Measurements from ENCODE around the gene BEND7. TPM values are rescaled to one million over a fixed set of nuclear protein-coding genes. Genes with fewer than 3 reads are reported as not detected.

Gene BEND7
- polyA plus RNA-seq, 1 of the 3 experiments (the other 2 are of a cell fraction) = 9.2 TPM

- Histone ChIP-seq H3K4me1 (ENCODE audit: control insufficient read depth in 1 of 2, insufficient read depth in 2 of 2, low read depth in 1 of 2, low read length in 1 of 2) (no peaks in the 10 kb centered on the region; a peak in 1 of 4 replicates), H3K4me2 (no peak overlapping the region), H2AFZ (ENCODE audit: low read depth) (no peak overlapping the region), H3K4me3 (ENCODE audit: low read depth in 2 of 2, low read length in 1 of 2) (no peak overlapping the region), H3F3A (replicated peaks; ENCODE audit: insufficient read depth) (no peaks in the 10 kb centered on the region), H3K79me2 (ENCODE audit: insufficient read depth) (no peaks in the 10 kb centered on the region), H3K36me3 (replicated peaks in 1 of 2; ENCODE audit: control insufficient read depth in 1 of 2, insufficient read depth in 2 of 2, low read length in 1 of 2) (peaks cover 0 to 11% of the 10 kb centered on the region in 2 experiments), H3K9me2 (no peaks in the 10 kb centered on the region), H3K27me3 (ENCODE audit: insufficient read depth) (no peaks in the 10 kb centered on the region), H3K9me3 (no peaks in the 10 kb centered on the region), H3K9ac (no peak overlapping the region), H4K20me1 (ENCODE audit: insufficient read depth) (no peaks in the 10 kb centered on the region), H3K27ac (ENCODE audit: low read depth in 2 of 2, low read length in 1 of 2) (no peak overlapping the region)
- WGBS (ENCODE audit: low lambda C conversion rate) = 85% methylated on average over 3 of the region's 3 CpGs
- POLR2A ChIA-PET = no interaction called here
- CTCF ChIA-PET = interaction anchor here (0.9 kb wide), 1 partner anchor 43 kb away, joined by 3 read pairs; no protein-coding TSS in a partner anchor
- DNase-seq = no peak
- TF ChIP-seq ELF1 (IDR thresholded peaks at IDR 0.05) = no peak
- TF ChIP-seq EP300 (IDR thresholded peaks at IDR 0.05; ENCODE audit: borderline replicate concordance in 1 of 2, low read depth in 1 of 2, low read length in 1 of 2) = no peak
- no peak for TF ChIP-seq IRF3 (IDR thresholded peaks at IDR 0.05; ENCODE audit: low read depth, low read length)
- no peak for TF ChIP-seq CTCF (IDR thresholded peaks at IDR 0.05)
- no peak for TF ChIP-seq RXRA (IDR thresholded peaks at IDR 0.05; ENCODE audit: borderline replicate concordance, low read depth)
- TF ChIP-seq YY1 (IDR thresholded peaks at IDR 0.05; ENCODE audit: low read depth) = no peak
- no peak for TF ChIP-seq TCF12 (IDR thresholded peaks at IDR 0.05)
- TF ChIP-seq NFIC (IDR thresholded peaks at IDR 0.05; ENCODE audit: borderline replicate concordance) = no peak
- no peak for TF ChIP-seq SIN3A (IDR thresholded peaks at IDR 0.05; ENCODE audit: borderline replicate concordance, low read depth, low read length)
- no peak for TF ChIP-seq USF1 (IDR thresholded peaks at IDR 0.05; ENCODE audit: borderline replicate concordance, low read depth)
Measured at GRCh38 chr10:13483073-13483472, 45.7 kb downstream of the BEND7 start.

- H3K27ac ChIP-seq (ENCODE audit: low read depth in 2 of 2, low read length in 1 of 2) = no peak overlapping the region
- DNase-seq = no peak
- H3K4me2 ChIP-seq = no peak overlapping the region
- H3K36me3 ChIP-seq (replicated peaks in 1 of 2; ENCODE audit: control insufficient read depth in 1 of 2, insufficient read depth in 2 of 2, low read length in 1 of 2) = peaks cover 0 to 11% of the 10 kb centered on the region in 2 experiments
- no peaks in the 10 kb centered on the region for H3F3A ChIP-seq (replicated peaks; ENCODE audit: insufficient read depth)
- H4K20me1 ChIP-seq (ENCODE audit: insufficient read depth) = no peaks in the 10 kb centered on the region
- CTCF ChIA-PET = interaction anchor here (1.7 to 2.6 kb wide), 2 partner anchors 41 to 46 kb away, joined by 3 to 11 read pairs; no protein-coding TSS in a partner anchor
- POLR2A ChIA-PET = no interaction called here
- TF ChIP-seq GABPA (IDR thresholded peaks at IDR 0.05; ENCODE audit: low read depth) = no peak
- no peak for TF ChIP-seq PBX3 (IDR thresholded peaks at IDR 0.05)
- WGBS (ENCODE audit: low lambda C conversion rate) = 90% methylated on average over 10 of the region's 10 CpGs
- no peaks in the 10 kb centered on the region for H3K9me3 ChIP-seq
- no peak overlapping the region for H3K4me3 ChIP-seq (ENCODE audit: low read depth in 2 of 2, low read length in 1 of 2)
- H3K27me3 ChIP-seq (ENCODE audit: insufficient read depth) = no peaks in the 10 kb centered on the region
- H3K9me2 ChIP-seq = no peaks in the 10 kb centered on the region
- H2AFZ ChIP-seq (ENCODE audit: low read depth) = no peak overlapping the region
- H3K4me1 ChIP-seq (ENCODE audit: control insufficient read depth in 1 of 2, insufficient read depth in 2 of 2, low read depth in 1 of 2, low read length in 1 of 2) = no peaks in the 10 kb centered on the region; a peak in 1 of 4 replicates
- no peaks in the 10 kb centered on the region for H3K79me2 ChIP-seq (ENCODE audit: insufficient read depth)
- H3K9ac ChIP-seq = no peak overlapping the region
Measured at GRCh38 chr10:13481690-13482089, 47.1 kb downstream of the BEND7 start.
